ENCODE data around the gene OSBPL10. TPM values are rescaled to one million over a fixed set of nuclear protein-coding genes. Genes with fewer than 3 reads are reported as not detected.

Gene OSBPL10
- total and polyA plus RNA-seq, 2 of the 8 experiments (the other 6 are each of a cell fraction or from before 2014, with no cell fraction given) = 26.2 to 86.7 TPM

DNA sequence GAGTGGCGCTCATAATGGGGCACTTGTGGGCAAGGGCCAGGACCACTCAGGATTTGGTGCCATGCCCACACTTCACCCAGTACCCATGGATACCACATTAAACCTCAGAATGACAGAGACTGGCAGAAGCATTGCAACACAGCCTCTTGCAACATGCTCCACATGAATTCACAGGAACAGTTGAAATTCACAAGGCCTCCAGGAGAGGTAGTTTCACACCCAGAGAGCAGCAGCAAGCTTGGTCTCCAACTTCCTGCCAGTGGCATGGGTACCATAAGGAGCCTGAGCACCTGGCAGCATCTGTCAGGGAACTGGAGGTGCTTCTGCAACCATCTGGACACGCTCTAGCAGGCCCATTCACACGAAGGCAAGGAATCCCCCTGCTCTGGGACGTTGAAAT is 101.0 kb downstream of the OSBPL10 start (continued):
- no peak for TF ChIP-seq CHD7 (IDR thresholded peaks at IDR 0.05; ENCODE audit: insufficient replicate concordance, low read length)
- TF ChIP-seq TCF12 (IDR thresholded peaks at IDR 0.05; ENCODE audit: low read depth, low read length) = no peak
- TF ChIP-seq KDM1A (IDR thresholded peaks at IDR 0.05; ENCODE audit: borderline replicate concordance, low read length) = no peak
- TF ChIP-seq CHD1 (IDR thresholded peaks at IDR 0.05; ENCODE audit: low read depth, low read length) = no peak
- TF ChIP-seq HDAC2 (IDR thresholded peaks at IDR 0.05; ENCODE audit: borderline replicate concordance in 1 of 2, low read depth in 2 of 2, low read length in 2 of 2) = no peak
